GM18907 (cell line): ENCODE results near the gene ZNF282.
A peak's percentile ranks its signal among the peaks of the same experiment; 100 is the strongest.
"Not testable (repeated sequence)": the region's sequence is repeated elsewhere in the genome, so short reads cannot be mapped to it uniquely, and the experiment has no call there.

Experiments
- ATAC-seq: cut with Tn5 transposase; IDR thresholded peaks from one replicate; pipeline ENCODE4 v1.9.1; 2021; ENCODE audit warnings: mild to moderate bottlenecking, moderate library complexity; ENCODE audit not compliant: unreplicated experiment

The ZNF282 gene

GRCh38 chr7:149223176-149223575 lies 27.8 kb downstream of the ZNF282 start:
- no peak for ATAC-seq

- ATAC-seq, result no peak
Observed at GRCh38 chr7:149223761-149224160, 28.4 kb downstream of the ZNF282 start.

DNA sequence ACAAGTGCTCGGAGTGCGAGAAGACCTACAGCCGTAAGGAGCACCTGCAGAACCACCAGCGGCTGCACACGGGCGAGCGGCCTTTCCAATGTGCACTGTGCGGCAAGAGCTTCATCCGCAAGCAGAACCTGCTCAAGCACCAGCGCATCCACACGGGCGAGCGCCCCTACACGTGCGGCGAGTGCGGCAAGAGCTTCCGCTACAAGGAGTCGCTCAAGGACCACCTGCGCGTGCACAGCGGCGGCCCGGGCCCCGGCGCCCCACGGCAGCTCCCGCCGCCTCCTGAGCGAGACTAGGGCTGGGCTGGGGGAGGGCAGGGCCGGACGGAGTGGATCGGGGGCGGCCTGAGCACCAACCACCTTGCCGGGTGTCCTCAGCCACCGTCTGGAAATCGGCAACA lies 29.0 kb downstream of the ZNF282 start:
- no peak for ATAC-seq

DNA sequence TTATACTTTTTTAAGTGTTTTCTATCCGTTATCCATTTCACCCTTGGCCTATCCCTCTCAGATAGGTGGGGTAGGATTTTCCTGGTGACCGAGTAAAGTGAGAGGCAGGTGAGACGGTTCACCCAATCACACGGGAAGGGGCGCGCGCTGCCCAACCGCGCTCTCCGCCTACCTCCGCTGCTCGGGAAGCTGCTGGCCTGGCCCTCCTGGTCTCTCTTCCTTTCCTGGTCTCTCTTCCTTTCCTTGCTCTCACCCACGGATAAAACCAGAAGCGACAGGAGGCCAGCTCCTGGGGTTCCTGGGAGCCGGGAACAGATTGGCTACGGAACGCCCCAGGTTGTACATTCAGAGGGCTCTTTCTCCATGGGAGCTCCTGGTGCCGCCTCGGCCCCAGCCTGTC lies 29.8 kb downstream of the ZNF282 start:
- ATAC-seq, result no peak

DNA sequence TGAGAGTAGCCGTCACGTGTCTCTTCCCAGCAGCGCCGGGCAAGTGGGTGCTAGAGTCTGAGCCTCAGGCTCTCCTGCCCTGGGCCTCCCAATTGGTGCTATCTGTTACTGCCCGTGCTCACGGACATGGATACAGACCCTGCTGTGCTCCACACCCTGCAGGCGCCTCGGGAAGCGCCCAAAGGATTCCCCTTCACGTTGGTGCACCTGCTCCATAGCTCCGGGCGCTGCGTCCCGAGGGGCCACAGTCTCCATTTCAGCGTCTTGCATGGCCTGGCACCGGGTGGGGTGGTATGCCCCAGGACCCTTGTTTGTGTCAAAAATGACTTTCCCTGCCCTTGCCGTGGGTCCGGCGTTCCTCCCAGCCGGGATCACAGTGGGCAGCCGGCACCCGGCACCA lies 30.3 kb downstream of the ZNF282 start:
- ATAC-seq, result no peak

- not testable (repeated sequence) for ATAC-seq
Observed at GRCh38 chr7:149226366-149226765, 31.0 kb downstream of the ZNF282 start.

GRCh38 chr7:149226840-149227494 lies 31.6 kb downstream of the ZNF282 start:
- ATAC-seq, result no peak

GRCh38 chr7:149228831-149229471 lies 33.6 kb downstream of the ZNF282 start:
- ATAC-seq, result no peak

GRCh38 chr7:149229526-149229925 lies 34.2 kb downstream of the ZNF282 start:
- ATAC-seq, result no peak

DNA sequence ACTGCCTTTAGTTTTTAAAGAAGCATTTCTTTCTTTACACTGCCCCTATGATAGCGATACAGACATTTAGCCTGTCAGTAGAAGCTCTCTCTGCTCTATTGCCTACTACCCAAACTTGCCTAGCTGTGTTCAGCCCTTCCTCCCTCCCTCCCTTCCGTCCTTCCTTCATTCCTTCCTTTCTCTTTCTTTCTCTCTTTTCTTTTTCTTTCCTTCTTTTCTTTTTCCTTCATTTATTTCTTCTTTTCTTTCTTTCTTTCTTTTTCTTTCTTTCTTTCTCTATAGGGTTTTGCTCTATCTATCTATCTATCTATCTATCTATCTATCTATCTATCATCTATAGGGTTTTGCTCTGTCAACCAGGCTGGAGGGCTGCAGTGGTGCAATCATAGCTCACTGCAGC lies 37.0 kb downstream of the ZNF282 start:
- ATAC-seq, result no peak

- ATAC-seq, result not testable (repeated sequence)
Observed at GRCh38 chr7:149233655-149234204, 38.4 kb downstream of the ZNF282 start.

DNA sequence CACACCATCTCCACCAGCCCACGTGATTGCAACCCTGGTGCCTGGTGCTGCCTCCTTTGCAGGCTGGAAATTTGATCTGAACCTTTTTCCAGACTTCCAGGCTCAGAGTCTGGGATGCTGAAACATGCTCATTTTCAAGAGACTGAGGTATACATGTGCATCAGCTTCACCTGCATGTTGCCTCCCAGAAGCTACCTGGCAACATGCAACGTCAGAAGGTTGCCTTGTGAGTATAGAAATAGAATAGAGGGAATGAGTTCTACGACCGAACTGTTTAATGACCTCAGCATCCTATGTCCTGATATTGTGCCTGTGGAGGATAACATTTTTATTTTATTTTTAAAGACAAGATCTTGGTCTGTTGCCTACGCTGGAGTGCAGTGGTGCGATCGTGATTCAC lies 42.2 kb downstream of the ZNF282 start:
- no peak for ATAC-seq

GRCh38 chr7:149238051-149238450 lies 42.7 kb downstream of the ZNF282 start:
- ATAC-seq, result no peak

DNA sequence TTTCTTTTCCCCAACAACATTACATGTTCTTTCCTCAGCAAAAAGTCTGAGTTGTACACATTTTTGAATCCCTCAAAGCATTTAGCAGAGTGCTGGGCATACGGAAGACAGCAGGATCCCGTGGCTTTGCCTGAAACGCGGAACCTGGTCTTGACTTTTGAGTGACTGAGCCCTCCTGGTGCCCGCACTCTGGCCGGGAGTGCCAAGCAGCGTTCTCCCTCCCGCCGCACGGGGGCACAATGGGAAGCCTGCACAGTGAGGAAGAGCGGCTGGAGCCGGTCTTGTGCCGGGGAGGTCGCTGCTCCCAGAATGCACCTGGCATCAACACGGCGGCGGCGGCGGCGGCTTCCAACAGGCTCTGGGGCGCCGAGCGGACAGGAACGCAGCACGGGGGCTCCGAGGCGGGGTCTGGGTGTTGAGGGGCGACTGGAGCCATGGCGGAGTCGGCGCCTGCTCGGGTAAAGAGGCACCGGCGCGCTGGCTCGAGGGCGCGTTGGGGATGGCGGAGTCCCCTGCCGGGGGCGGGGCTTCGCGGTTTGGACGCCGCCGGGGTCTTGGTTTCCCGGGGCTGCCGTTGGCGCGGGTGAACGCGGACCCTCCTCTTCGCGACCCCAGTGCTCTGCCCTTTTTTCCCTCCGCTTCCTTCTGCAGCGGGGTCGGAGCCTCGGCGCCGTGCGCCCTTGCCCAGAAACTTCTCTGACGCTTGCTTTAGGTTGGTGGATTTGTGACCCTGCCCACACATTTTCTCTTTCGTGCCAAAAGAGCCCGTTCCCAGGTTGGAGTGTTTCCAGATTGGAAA lies 44.2 kb downstream of the ZNF282 start, which contains the start of gene ZNF212:
Gene ZNF212, plus strand, starts transcription at position 307 of the 799 bp plus-strand sequence. Its CDS starts 128 bp downstream, at position 435.
- ATAC-seq, result peak; percentile 100

DNA sequence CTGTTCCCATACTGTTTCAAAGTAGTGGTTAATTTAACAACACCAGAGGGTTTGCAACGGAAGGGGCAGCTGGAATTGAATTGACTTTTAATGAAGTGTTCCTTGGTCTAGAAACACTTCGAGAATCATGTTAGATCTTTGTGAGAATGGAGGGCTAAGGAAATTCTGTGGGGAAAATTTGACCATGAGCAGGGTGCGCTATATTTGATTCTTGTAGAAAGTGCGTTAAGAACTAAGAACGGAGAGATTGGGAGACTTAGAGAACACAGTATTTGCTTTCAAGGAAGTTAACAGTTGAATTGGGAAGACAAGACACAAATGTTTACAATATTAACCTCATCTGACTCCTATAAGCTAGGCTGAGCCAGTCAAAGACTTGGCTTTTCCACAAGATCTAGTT lies 45.3 kb downstream of the ZNF282 start:
- no peak for ATAC-seq

- no peak for ATAC-seq
Observed at GRCh38 chr7:149241696-149242095, 46.4 kb downstream of the ZNF282 start.

GRCh38 chr7:149245244-149245643 lies 49.9 kb downstream of the ZNF282 start:
- ATAC-seq, result peak; percentile 69

- ATAC-seq, result peak; percentile 23
Observed at GRCh38 chr7:149245744-149246143, 50.4 kb downstream of the ZNF282 start.

DNA sequence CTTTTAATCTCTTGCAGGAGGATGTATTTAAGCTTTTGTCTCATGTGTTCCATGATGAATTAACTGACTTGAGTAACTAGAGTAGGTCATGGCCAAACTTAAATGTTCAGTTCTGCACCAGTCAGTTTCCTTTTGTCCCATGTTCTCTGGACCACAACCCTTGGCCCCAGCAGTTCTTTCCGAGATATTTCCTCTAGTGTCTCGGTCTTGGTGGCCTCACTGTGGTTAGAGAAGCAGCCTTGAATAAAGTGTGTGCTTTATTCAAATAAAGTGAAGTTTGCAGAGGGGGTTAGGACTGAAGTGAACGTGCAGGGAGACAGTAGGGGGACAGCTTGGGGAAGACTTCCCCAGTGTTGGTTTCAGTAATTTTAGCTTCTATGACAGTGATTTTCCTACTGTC lies 53.4 kb downstream of the ZNF282 start:
- ATAC-seq, result no peak

DNA sequence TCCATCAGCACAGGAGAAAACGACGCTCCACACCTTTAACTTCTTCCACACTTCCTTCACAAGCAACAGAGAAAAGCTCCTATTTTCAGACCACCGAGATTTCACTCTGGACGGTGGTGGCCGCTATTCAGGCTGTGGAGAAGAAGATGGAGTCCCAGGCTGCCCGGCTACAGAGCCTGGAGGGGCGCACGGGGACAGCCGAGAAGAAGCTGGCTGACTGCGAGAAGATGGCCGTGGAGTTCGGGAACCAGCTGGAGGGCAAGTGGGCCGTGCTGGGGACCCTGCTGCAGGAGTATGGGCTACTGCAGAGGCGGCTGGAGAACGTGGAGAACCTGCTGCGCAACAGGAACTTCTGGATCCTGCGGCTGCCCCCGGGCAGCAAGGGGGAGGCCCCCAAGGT lies 54.8 kb downstream of the ZNF282 start:
- ATAC-seq, result not testable (repeated sequence)

- ATAC-seq, result not testable (repeated sequence)
Observed at GRCh38 chr7:149251518-149251917, 56.2 kb downstream of the ZNF282 start.
